Trophoblast cell (in vitro differentiated cells and primary cell): ENCODE measurements around the gene NTN4.
"Not testable (repeated sequence)": the region's sequence is repeated elsewhere in the genome, so short reads cannot be mapped to it uniquely, and the experiment has no call there.

Source experiments
- DNase-seq, 2 donors: peaks; one replicate each; pipeline ENCODE4 v3.0.0-alpha.2; 2016
- H2AFZ ChIP-seq: 2 replicates; pipeline ENCODE4 v1.6.1; 2013; ENCODE audit warnings: low read length, moderate library complexity, mild to moderate bottlenecking; ENCODE audit not compliant: insufficient read depth, poor library complexity
- H2AK5ac ChIP-seq: 2 replicates; pipeline ENCODE4 v1.6.1; 2013; ENCODE audit warnings: mild to moderate bottlenecking, low read length
- H2BK120ac ChIP-seq: 2 replicates; pipeline ENCODE4 v1.6.1; 2013; ENCODE audit warnings: low read length, mild to moderate bottlenecking, moderate library complexity; ENCODE audit not compliant: insufficient read depth, poor library complexity
- H2BK12ac ChIP-seq: 2 replicates; pipeline ENCODE4 v1.6.1; 2013; ENCODE audit warnings: mild to moderate bottlenecking, low read length, moderate library complexity
- H2BK5ac ChIP-seq: 2 replicates; pipeline ENCODE4 v1.6.1; 2013; ENCODE audit warnings: low read length, low read depth, moderate library complexity, mild to moderate bottlenecking; ENCODE audit not compliant: poor library complexity
- H3K14ac ChIP-seq: 2 replicates; pipeline ENCODE4 v1.6.1; 2013; ENCODE audit warnings: mild to moderate bottlenecking, low read length
- H3K18ac ChIP-seq: 2 replicates; pipeline ENCODE4 v1.6.1; 2013; ENCODE audit warnings: mild to moderate bottlenecking, low read length
- H3K23ac ChIP-seq: 2 replicates; pipeline ENCODE4 v1.6.1; 2013; ENCODE audit warnings: low read length
- H3K27ac ChIP-seq: 2 replicates; pipeline ENCODE4 v1.5.1; 2013; ENCODE audit warnings: low read depth, mild to moderate bottlenecking, inconsistent platforms, low read length, moderate library complexity
- H3K27me3 ChIP-seq: 2 replicates; pipeline ENCODE4 v1.6.1; 2013; ENCODE audit warnings: inconsistent platforms, mild to moderate bottlenecking, low read length, moderate library complexity; ENCODE audit not compliant: insufficient read depth
- H3K36me3 ChIP-seq, 2 experiments: 1 replicate in 1 of 2; 2 replicates in 1 of 2; pipeline ENCODE4 v1.6.1; 2013; ENCODE audit warnings: low read length in 2 of 2, mild to moderate bottlenecking in 2 of 2, moderate library complexity in 1 of 2; ENCODE audit not compliant: insufficient read depth in 2 of 2, control insufficient read depth in 1 of 2
- H3K4ac ChIP-seq: 2 replicates; pipeline ENCODE4 v1.6.1; 2013; ENCODE audit warnings: low read depth, mild to moderate bottlenecking, low read length, moderate library complexity
- H3K4me1 ChIP-seq, 2 experiments: 1 replicate in 1 of 2; 2 replicates in 1 of 2; pipeline ENCODE4 v1.6.1; 2013; ENCODE audit warnings: low read length in 2 of 2, mild to moderate bottlenecking in 2 of 2, moderate library complexity in 1 of 2; ENCODE audit not compliant: insufficient read depth in 2 of 2, control insufficient read depth in 1 of 2
- H3K4me2 ChIP-seq: 2 replicates; pipeline ENCODE4 v1.6.1; 2013; ENCODE audit warnings: inconsistent platforms, mild to moderate bottlenecking, low read length, moderate library complexity
- H3K4me3 ChIP-seq: 2 replicates; pipeline ENCODE4 v1.5.1; 2013; ENCODE audit warnings: mild to moderate bottlenecking, low read depth, low read length, inconsistent platforms
- H3K79me1 ChIP-seq: one replicate; pipeline ENCODE4 v1.6.1; 2013; ENCODE audit warnings: low read length
- H3K79me2 ChIP-seq: 2 replicates; pipeline ENCODE4 v1.6.1; 2013; ENCODE audit warnings: low read length, mild to moderate bottlenecking; ENCODE audit not compliant: control insufficient read depth, insufficient read depth, poor library complexity
- H3K9ac ChIP-seq: 2 replicates; pipeline ENCODE4 v1.6.1; 2013; ENCODE audit warnings: mild to moderate bottlenecking, low read length
- H3K9me3 ChIP-seq: 2 replicates; pipeline ENCODE4 v1.6.1; 2013; ENCODE audit warnings: low read depth, mild to moderate bottlenecking, control low read depth, inconsistent platforms, low read length; ENCODE audit not compliant: insufficient read depth
- H4K12ac ChIP-seq: 2 replicates; pipeline ENCODE4 v1.6.1; 2013; ENCODE audit warnings: low read depth, mild to moderate bottlenecking, low read length, moderate library complexity
- H4K8ac ChIP-seq: 2 replicates; pipeline ENCODE4 v1.6.1; 2013; ENCODE audit warnings: low read depth, mild to moderate bottlenecking, low read length, moderate library complexity
- H4K91ac ChIP-seq: one replicate; pipeline ENCODE4 v1.6.1; 2013; ENCODE audit warnings: low read depth, mild to moderate bottlenecking, low read length, moderate library complexity
- WGBS: extraction: QIAGEN DNeasy Blood & Tissue Kit; methylation state at CpG from one replicate; pipeline ENCODE4 v1.1.7; 2013; ENCODE audit warnings: missing lambda C conversion rate; ENCODE audit not compliant: insufficient read length, insufficient coverage; ENCODE audit errors: extremely low coverage; 5-methylcytosine and 5-hydroxymethylcytosine counted together

The NTN4 gene

GRCh38 chr12:95622879-95623278 is 167.7 kb downstream of the NTN4 start:
- H3K79me1 ChIP-seq, result peaks cover 11% of the 10 kb centered on the region
- H3K4me3 ChIP-seq, result no peak overlapping the region
- no peak overlapping the region for H3K23ac ChIP-seq
- peak overlapping the region; percentile 10 for H2BK12ac ChIP-seq
- H4K8ac ChIP-seq, result no peak overlapping the region
- no peak overlapping the region for H4K91ac ChIP-seq
- DNase-seq, result no peak
- H3K14ac ChIP-seq, result no peak overlapping the region
- H3K27me3 ChIP-seq, result no peaks in the 10 kb centered on the region
- no peak overlapping the region for H3K4me2 ChIP-seq
- no peaks in the 10 kb centered on the region for H3K36me3 ChIP-seq
- no peak overlapping the region for H2AFZ ChIP-seq
- H3K27ac ChIP-seq, result no peak overlapping the region
- H3K18ac ChIP-seq, result no peak overlapping the region
- WGBS, result no CpG with 5 or more reads among the region's 3 CpGs
- peaks cover 3 to 9% of the 10 kb centered on the region in 2 experiments for H3K4me1 ChIP-seq
- no peak overlapping the region for H2AK5ac ChIP-seq
- no peaks in the 10 kb centered on the region for H3K79me2 ChIP-seq
- H3K9ac ChIP-seq, result no peak overlapping the region
- no peak overlapping the region for H2BK5ac ChIP-seq
- H4K12ac ChIP-seq, result no peak overlapping the region
- no peak overlapping the region for H2BK120ac ChIP-seq
- H3K9me3 ChIP-seq, result no peaks in the 10 kb centered on the region
- no peak overlapping the region for H3K4ac ChIP-seq

GRCh38 chr12:95621725-95622124 is 168.8 kb downstream of the NTN4 start:
- Histone ChIP-seq H3K27me3 (no peaks in the 10 kb centered on the region), H3K9ac (no peak overlapping the region), H3K36me3 (no peaks in the 10 kb centered on the region), H3K14ac (no peak overlapping the region), H4K12ac (no peak overlapping the region), H2BK12ac (no peak overlapping the region), H2AK5ac (no peak overlapping the region), H3K9me3 (no peaks in the 10 kb centered on the region), H3K79me2 (no peaks in the 10 kb centered on the region), H3K27ac (no peak overlapping the region), H2BK120ac (no peak overlapping the region), H4K91ac (no peak overlapping the region), H3K79me1 (peaks cover 9% of the 10 kb centered on the region), H3K4me1 (peaks cover 3 to 9% of the 10 kb centered on the region in 2 experiments), H3K4ac (no peak overlapping the region), H3K4me2 (no peak overlapping the region), H2BK5ac (no peak overlapping the region), H3K4me3 (no peak overlapping the region), H3K18ac (no peak overlapping the region), H2AFZ (no peak overlapping the region), H3K23ac (no peak overlapping the region), H4K8ac (no peak overlapping the region)
- no CpG with 5 or more reads among the region's 6 CpGs for WGBS
- peak; percentile 69 to 73 for DNase-seq

- H4K8ac ChIP-seq, result no peak overlapping the region
- H3K9me3 ChIP-seq, result no peaks in the 10 kb centered on the region
- no peaks in the 10 kb centered on the region for H3K36me3 ChIP-seq
- no peaks in the 10 kb centered on the region for H3K79me2 ChIP-seq
- H3K27me3 ChIP-seq, result no peaks in the 10 kb centered on the region
- H4K91ac ChIP-seq, result no peak overlapping the region
- no peak overlapping the region for H3K4me2 ChIP-seq
- no peak overlapping the region for H2BK120ac ChIP-seq
- no peak overlapping the region for H3K4ac ChIP-seq
- no peak overlapping the region for H2AK5ac ChIP-seq
- no peak overlapping the region for H3K4me3 ChIP-seq
- H3K23ac ChIP-seq, result no peak overlapping the region
- H2BK5ac ChIP-seq, result no peak overlapping the region
- no peak overlapping the region for H3K9ac ChIP-seq
- no peak overlapping the region for H3K18ac ChIP-seq
- no peak overlapping the region for H3K14ac ChIP-seq
- H2AFZ ChIP-seq, result no peak overlapping the region
- H3K27ac ChIP-seq, result no peak overlapping the region
- H4K12ac ChIP-seq, result no peak overlapping the region
- H2BK12ac ChIP-seq, result no peak overlapping the region
- no CpG with 5 or more reads among the region's 4 CpGs for WGBS
- peaks cover 3 to 9% of the 10 kb centered on the region in 2 experiments for H3K4me1 ChIP-seq
- H3K79me1 ChIP-seq, result peaks cover 9% of the 10 kb centered on the region
- no peak for DNase-seq
These were observed 170.4 kb downstream of the NTN4 start for GRCh38 chr12:95620171-95620570.

- not testable (repeated sequence) for H3K79me2 ChIP-seq, H2BK12ac ChIP-seq, H2BK120ac ChIP-seq, H3K4me1 ChIP-seq, H3K14ac ChIP-seq, H2BK5ac ChIP-seq, H3K9me3 ChIP-seq, H3K4me3 ChIP-seq, H3K23ac ChIP-seq, H3K4ac ChIP-seq, H3K27ac ChIP-seq, H2AK5ac ChIP-seq, H3K27me3 ChIP-seq, H3K9ac ChIP-seq, H3K79me1 ChIP-seq, H4K12ac ChIP-seq, H4K91ac ChIP-seq, H3K4me2 ChIP-seq, H2AFZ ChIP-seq, H3K18ac ChIP-seq, H4K8ac ChIP-seq, H3K36me3 ChIP-seq
- peak; percentile 23 to 42 for DNase-seq
- WGBS, result no CpG with 5 or more reads among the region's 7 CpGs
These were observed 174.1 kb downstream of the NTN4 start for GRCh38 chr12:95616470-95616869.
